A673 (cell line): ENCODE measurements around the gene CD74. TPM values are rescaled to one million over a fixed set of nuclear protein-coding genes. Genes with fewer than 3 reads are reported as not detected.

Source experiments
- BruUV-seq: library from RNA; stranded (reverse); fragments of 400-500 nt; replicated peaks from 2 replicates; lab custom pipeline; 2021; lab: Mats Ljungman, UMichigan
- CTCF ChIA-PET: fragments of 300-600 bp; sonication (Branson Sonifier 250); formaldehyde crosslinking; loops from one replicate; lab custom pipeline; 2022; ENCODE audit warnings: antibody characterized with exemption; lab: Charles Lee
- POLR2A ChIA-PET: fragments of 300-600 bp; sonication (Branson Sonifier 250); formaldehyde crosslinking; loops from one replicate; lab custom pipeline; 2022; ENCODE audit warnings: antibody characterized with exemption; ENCODE audit not compliant: low non-redundant PET; lab: Charles Lee
- DNase-seq: peaks from one replicate; pipeline ENCODE4 v3.0.0-alpha.2; 2015; ENCODE audit warnings: low spot score
- H3K27ac ChIP-seq: fragments of 200-600 bp; sonication (generic); 2 replicates; pipeline ENCODE4 v1.5.1; 2016; ENCODE audit warnings: mixed run types, low read depth, mild to moderate bottlenecking, mixed read lengths, antibody characterized with exemption, low read length; ENCODE audit not compliant: poor library complexity, severe bottlenecking
- H3K27me3 ChIP-seq: fragments of 200-600 bp; sonication (generic); replicated peaks from 2 replicates; pipeline ENCODE4 v1.6.1; 2017; ENCODE audit warnings: mixed run types, low read depth, mild to moderate bottlenecking, mixed read lengths, antibody characterized with exemption, low read length; ENCODE audit not compliant: insufficient read depth, poor library complexity
- H3K36me3 ChIP-seq: fragments of 200-600 bp; sonication (generic); 2 replicates; pipeline ENCODE4 v1.6.1; 2016; ENCODE audit warnings: mixed run types, mild to moderate bottlenecking, mixed read lengths, antibody characterized with exemption, low read length; ENCODE audit not compliant: insufficient read depth, poor library complexity, severe bottlenecking
- H3K4me1 ChIP-seq: fragments of 200-600 bp; sonication (generic); 2 replicates; pipeline ENCODE4 v1.6.1; 2017; ENCODE audit warnings: mixed run types, mild to moderate bottlenecking, mixed read lengths, antibody characterized with exemption, low read length; ENCODE audit not compliant: insufficient read depth, poor library complexity, severe bottlenecking
- H3K4me3 ChIP-seq: fragments of 200-600 bp; sonication (generic); 2 replicates; pipeline ENCODE4 v1.5.1; 2016; ENCODE audit warnings: low read depth, mixed run types, mild to moderate bottlenecking, mixed read lengths, low read length; ENCODE audit not compliant: poor library complexity, severe bottlenecking
- H3K9me3 ChIP-seq: fragments of 200-600 bp; sonication (generic); 2 replicates; pipeline ENCODE4 v1.6.1; 2016; ENCODE audit warnings: mixed run types, low read depth, mild to moderate bottlenecking, mixed read lengths, antibody characterized with exemption, low read length; ENCODE audit not compliant: poor library complexity, severe bottlenecking
- CTCF ChIP-seq: fragments of 300-800, 200-600 bp; sonication (generic); conservative IDR thresholded peaks from 2 replicates; pipeline ENCODE4 v1.5.1; 2017; ENCODE audit warnings: low read depth, mild to moderate bottlenecking, antibody characterized with exemption, low read length, moderate library complexity, mixed read lengths
- EZH2 ChIP-seq: fragments of 200-600 bp; sonication (generic); IDR thresholded peaks from 2 replicates; pipeline ENCODE4 v1.6.1; 2017; ENCODE audit warnings: borderline replicate concordance, low read depth, mild to moderate bottlenecking, mixed read lengths, antibody characterized with exemption, low read length; ENCODE audit not compliant: poor library complexity, severe bottlenecking
- intact Hi-C: fragments of 100-400 bp; cut with micrococcal nuclease; formaldehyde crosslinking; loops from one replicate; pipeline ENCODE4 v1.10.0; 2022; ENCODE audit not compliant: unreplicated experiment
- total RNA-seq: library from RNA; stranded (reverse); gene quantifications from 2 replicates; pipeline ENCODE4 v1.2.3, GENCODE V29; 2021

The CD74 gene
- total RNA-seq, 1 experiment from 2014 or later, result not detected

DNA sequence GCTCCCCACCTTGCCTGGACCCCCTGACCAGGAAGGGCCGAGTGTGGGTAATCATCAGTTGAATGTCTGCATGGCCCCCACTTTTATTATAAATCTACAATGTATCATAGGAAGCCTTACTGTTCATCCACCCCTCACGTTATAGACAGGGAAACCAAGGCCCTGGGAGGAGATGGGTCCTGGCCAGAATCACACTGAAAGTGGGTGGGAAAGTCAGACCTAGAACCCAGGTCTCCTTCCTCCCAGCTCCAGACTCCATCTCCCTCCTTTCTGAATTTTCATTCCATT, 17.1 kb downstream of the CD74 start:
- H3K9me3 ChIP-seq, result no peaks in the 10 kb centered on the region
- peaks cover 77% of the 10 kb centered on the region for H3K36me3 ChIP-seq
- H3K4me3 ChIP-seq, result no peak overlapping the region
- BruUV-seq, result no TSS peak
- no peaks in the 10 kb centered on the region for H3K27me3 ChIP-seq
- no peak overlapping the region for H3K27ac ChIP-seq
- no peak for DNase-seq
- ChIA-PET POLR2A (no interaction called here), CTCF (no interaction called here)
- H3K4me1 ChIP-seq, result no peaks in the 10 kb centered on the region
- intact Hi-C loops, result no loop called here
- TF ChIP-seq EZH2, result no peak
- no peak for TF ChIP-seq CTCF

DNA sequence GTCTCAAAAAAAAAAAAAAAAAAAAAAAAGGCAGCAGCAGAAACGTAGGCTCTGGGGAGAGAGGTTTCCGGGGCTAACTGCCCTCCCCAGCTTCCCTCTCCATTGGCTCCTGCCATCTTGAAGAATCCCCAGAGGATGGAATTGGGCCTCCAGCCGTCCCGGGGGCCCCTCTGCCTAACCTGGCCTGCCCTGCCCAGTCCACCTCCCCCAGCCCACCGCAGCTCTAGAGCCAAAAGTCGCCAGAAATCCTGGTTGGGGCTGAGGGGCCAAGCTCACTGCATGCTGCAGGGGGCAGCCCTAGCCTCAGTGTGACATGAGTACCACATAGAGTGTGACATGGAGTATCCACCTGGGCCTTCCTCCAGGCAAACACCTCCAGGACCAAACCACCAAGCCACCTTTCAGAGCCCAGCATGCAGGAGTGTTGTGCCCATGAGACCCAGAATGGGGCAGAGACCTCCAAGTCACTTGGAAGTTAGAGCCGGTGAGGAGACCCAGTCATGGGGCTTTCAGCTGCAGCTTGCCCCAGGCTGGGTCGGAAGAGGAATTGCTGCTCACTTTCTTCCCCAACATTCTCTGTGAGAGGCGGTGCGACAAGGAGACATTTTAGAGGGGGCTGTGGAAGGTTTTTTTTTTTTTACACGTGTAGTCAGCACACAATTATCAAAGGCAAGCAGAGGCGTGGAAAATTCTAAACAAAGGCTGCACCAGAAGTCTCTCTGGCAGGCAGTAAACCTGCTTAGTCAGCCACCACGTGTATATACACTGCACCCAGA, 17.6 kb downstream of the CD74 start:
- Histone ChIP-seq H3K27ac (no peak overlapping the region), H3K4me3 (no peak overlapping the region), H3K27me3 (no peaks in the 10 kb centered on the region), H3K36me3 (peaks cover 77% of the 10 kb centered on the region), H3K9me3 (no peaks in the 10 kb centered on the region), H3K4me1 (no peaks in the 10 kb centered on the region)
- no peak for DNase-seq
- CTCF ChIA-PET, result no interaction called here
- TF ChIP-seq CTCF (no peak), EZH2 (no peak)
- POLR2A ChIA-PET, result no interaction called here
- intact Hi-C loops, result no loop called here
- no TSS peak for BruUV-seq

DNA sequence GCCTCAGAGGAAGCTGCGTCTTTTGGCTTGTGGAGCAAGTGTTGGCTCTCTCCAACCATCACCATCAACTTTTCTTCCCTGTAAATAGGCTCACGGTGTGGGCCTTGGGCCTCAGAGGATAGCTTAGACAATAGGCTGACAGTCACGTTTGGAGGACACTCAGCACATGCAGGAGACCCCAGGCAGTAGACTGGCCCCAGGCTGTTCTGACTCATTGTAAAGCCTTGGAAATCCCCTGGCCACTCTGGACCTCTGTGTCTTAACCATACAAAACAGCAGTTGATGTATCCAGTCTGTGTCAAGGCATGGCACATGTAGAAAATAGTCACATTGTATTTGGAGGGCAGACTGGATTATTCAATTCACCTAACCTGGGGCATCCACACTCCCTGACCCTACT, 18.6 kb downstream of the CD74 start:
- Histone ChIP-seq H3K36me3 (peaks cover 76% of the 10 kb centered on the region), H3K27ac (no peak overlapping the region), H3K27me3 (no peaks in the 10 kb centered on the region), H3K9me3 (no peaks in the 10 kb centered on the region), H3K4me1 (no peaks in the 10 kb centered on the region), H3K4me3 (no peak overlapping the region)
- POLR2A ChIA-PET, result no interaction called here
- no peak for TF ChIP-seq CTCF
- TF ChIP-seq EZH2, result no peak
- no TSS peak for BruUV-seq
- no peak for DNase-seq
- CTCF ChIA-PET, result no interaction called here
- intact Hi-C loops, result no loop called here
